MV-4-11 (cell line): ENCODE measurements around the gene NBPF11.
A peak's percentile ranks its signal among the peaks of the same experiment; 100 is the strongest.
"Not testable (repeated sequence)": the region's sequence is repeated elsewhere in the genome, so short reads cannot be mapped to it uniquely, and the experiment has no call there.

Source experiments
- DNase-seq: peaks from one replicate; lab custom pipeline; 2025; lab: John Stamatoyannopoulos, UW

Gene NBPF11

GRCh38 chr1:148149050-148149815, 2.8 kb downstream of the NBPF11 start:
- not testable (repeated sequence) for DNase-seq

GRCh38 chr1:148147052-148147838, 4.8 kb downstream of the NBPF11 start:
- DNase-seq, result not testable (repeated sequence)

GRCh38 chr1:148146191-148146997, 5.7 kb downstream of the NBPF11 start:
- not testable (repeated sequence) for DNase-seq

- DNase-seq, result not testable (repeated sequence)
Observed at GRCh38 chr1:148143223-148143622, 8.9 kb downstream of the NBPF11 start.

GRCh38 chr1:148141936-148142335, 10.1 kb downstream of the NBPF11 start:
- DNase-seq, result not testable (repeated sequence)

- not testable (repeated sequence) for DNase-seq
Observed at GRCh38 chr1:148138606-148139005, 13.5 kb downstream of the NBPF11 start.

GRCh38 chr1:148122341-148122740, 29.7 kb downstream of the NBPF11 start:
- not testable (repeated sequence) for DNase-seq

- DNase-seq, result not testable (repeated sequence)
Observed at GRCh38 chr1:148120395-148120794, 31.7 kb downstream of the NBPF11 start.

GRCh38 chr1:148095732-148096131, 56.3 kb downstream of the NBPF11 start:
- not testable (repeated sequence) for DNase-seq

- not testable (repeated sequence) for DNase-seq
Observed at GRCh38 chr1:148086196-148086595, 65.9 kb downstream of the NBPF11 start.

GRCh38 chr1:148081205-148081604, 70.9 kb downstream of the NBPF11 start:
- not testable (repeated sequence) for DNase-seq

- not testable (repeated sequence) for DNase-seq
Observed at GRCh38 chr1:148078632-148079519, 73.2 kb downstream of the NBPF11 start.

GRCh38 chr1:148078090-148078489, 74.0 kb downstream of the NBPF11 start:
- DNase-seq, result not testable (repeated sequence)

- DNase-seq, result not testable (repeated sequence)
Observed at GRCh38 chr1:148077458-148077857, 74.6 kb downstream of the NBPF11 start.

GRCh38 chr1:148073392-148073791, 78.7 kb downstream of the NBPF11 start:
- DNase-seq, result not testable (repeated sequence)

- DNase-seq, result not testable (repeated sequence)
Observed at GRCh38 chr1:148068606-148069005, 83.5 kb downstream of the NBPF11 start.

GRCh38 chr1:148068201-148068600, 83.9 kb downstream of the NBPF11 start:
- DNase-seq, result not testable (repeated sequence)

GRCh38 chr1:148060294-148060701, 91.8 kb downstream of the NBPF11 start:
- not testable (repeated sequence) for DNase-seq

- DNase-seq, result peak; percentile 76
Observed at GRCh38 chr1:148057384-148057783, 94.7 kb downstream of the NBPF11 start.
